WTC11 (cell line): ENCODE results near the gene PSMB10. TPM values are rescaled to one million over a fixed set of nuclear protein-coding genes. Genes with fewer than 3 reads are reported as not detected.

Experiments used
- ATAC-seq: fragments of 200-7000 bp; cut with Tn5 transposase; 2 replicates; pipeline ENCODE4 v1.10.0; 2021; ENCODE audit warnings: mild to moderate bottlenecking, moderate library complexity
- CTCF ChIA-PET: fragments of 300-600 bp; sonication (Branson Sonifier 250); formaldehyde crosslinking; loops from one replicate; lab custom pipeline; 2021; ENCODE audit warnings: antibody characterized with exemption; lab: Charles Lee
- POLR2A ChIA-PET: fragments of 350-600 bp; sonication (Branson Sonifier 250); formaldehyde crosslinking; loops from one replicate; lab custom pipeline; 2021; ENCODE audit warnings: antibody characterized with exemption; lab: Charles Lee
- DNase-seq: peaks from one replicate; pipeline ENCODE4 v3.0.0; 2021; ENCODE audit warnings: low spot score
- H3K27ac Mint-ChIP-seq: 2 replicates; pipeline ENCODE4 v1.8.0; 2021; ENCODE audit warnings: mixed read lengths
- H3K27me3 Mint-ChIP-seq: 2 replicates; pipeline ENCODE4 v1.8.0; 2021; ENCODE audit warnings: low read depth, mild to moderate bottlenecking, moderate library complexity, mixed read lengths
- H3K36me3 Mint-ChIP-seq: 2 replicates; pipeline ENCODE4 v1.8.0; 2021; ENCODE audit warnings: mixed read lengths
- H3K4me1 Mint-ChIP-seq: 2 replicates; pipeline ENCODE4 v1.8.0; 2022; ENCODE audit warnings: mixed read lengths
- H3K4me3 Mint-ChIP-seq: 2 replicates; pipeline ENCODE4 v1.8.0; 2021; ENCODE audit warnings: mild to moderate bottlenecking, moderate library complexity, mixed read lengths
- H3K9me3 Mint-ChIP-seq: 2 replicates; pipeline ENCODE4 v1.8.0; 2021; ENCODE audit warnings: mixed read lengths
- EMX1 ChIP-seq: fragments of 250-450 bp; sonication (Bioruptor Pico); IDR thresholded peaks from 2 replicates; pipeline ENCODE4 v1.8.0; 2021; ENCODE audit warnings: mild to moderate bottlenecking
- GRHL2 ChIP-seq: fragments of 250-450 bp; sonication (Bioruptor Pico); IDR thresholded peaks from 2 replicates; pipeline ENCODE4 v1.8.0; 2022; ENCODE audit warnings: mild to moderate bottlenecking, moderate library complexity; ENCODE audit not compliant: insufficient replicate concordance, severe bottlenecking
- GTF2I ChIP-seq: fragments of 250-450 bp; sonication (Bioruptor Pico); conservative IDR thresholded peaks from 2 replicates; pipeline ENCODE4 v1.4.0; 2021; ENCODE audit warnings: mild to moderate bottlenecking
- JUN ChIP-seq: sonication (generic); formaldehyde crosslinking; IDR thresholded peaks from 2 replicates; pipeline ENCODE4 v1.8.0; 2023; ENCODE audit warnings: mild to moderate bottlenecking, missing genetic modification reagents
- KAT7 ChIP-seq: sonication (generic); formaldehyde crosslinking; IDR thresholded peaks from 2 replicates; pipeline ENCODE4 v1.8.1; 2023; ENCODE audit warnings: missing genetic modification reagents, mild to moderate bottlenecking, borderline replicate concordance
- NFATC4 ChIP-seq: fragments of 250-450 bp; sonication (Bioruptor Pico); IDR thresholded peaks from 2 replicates; pipeline ENCODE4 v1.9.0; 2021; ENCODE audit warnings: mild to moderate bottlenecking
- SP1 ChIP-seq: sonication (generic); formaldehyde crosslinking; conservative IDR thresholded peaks from 2 replicates; pipeline ENCODE4 v1.8.1; 2022; ENCODE audit warnings: missing genetic modification reagents
- STAT6 ChIP-seq: sonication (generic); formaldehyde crosslinking; conservative IDR thresholded peaks from 2 replicates; pipeline ENCODE4 v1.8.1; 2023; ENCODE audit warnings: mild to moderate bottlenecking, low read depth, missing genetic modification reagents, moderate library complexity
- TCF7 ChIP-seq: sonication (generic); formaldehyde crosslinking; IDR thresholded peaks from 2 replicates; pipeline ENCODE4 v1.8.0; 2022; ENCODE audit warnings: mild to moderate bottlenecking, low read depth, missing genetic modification reagents, moderate library complexity
- ZBTB43 ChIP-seq: sonication (generic); formaldehyde crosslinking; IDR thresholded peaks from 2 replicates; pipeline ENCODE4 v1.8.1; 2023; ENCODE audit warnings: mild to moderate bottlenecking, missing genetic modification reagents
- ZNF219 ChIP-seq: sonication (generic); formaldehyde crosslinking; IDR thresholded peaks from 2 replicates; pipeline ENCODE4 v1.8.0; 2023; ENCODE audit warnings: missing genetic modification reagents, mild to moderate bottlenecking, borderline replicate concordance
- ZNF317 ChIP-seq: sonication (generic); formaldehyde crosslinking; IDR thresholded peaks from 2 replicates; pipeline ENCODE4 v1.8.1; 2023; ENCODE audit warnings: low read depth, mild to moderate bottlenecking, moderate library complexity, missing genetic modification reagents, borderline replicate concordance
- ZNF396 ChIP-seq: fragments of 250-450 bp; sonication (Bioruptor Pico); IDR thresholded peaks from 2 replicates; pipeline ENCODE4 v1.8.0; 2021; ENCODE audit warnings: mild to moderate bottlenecking, moderate library complexity, borderline replicate concordance
- total RNA-seq: library from RNA; stranded (reverse); gene quantifications from 3 replicates; pipeline ENCODE4 v1.2.3, GENCODE V29; 2021
- TF ChIP-seq, protein P1 (sequence below): fragments of 250-450 bp; sonication (Bioruptor Pico); conservative IDR thresholded peaks from 2 replicates; pipeline ENCODE4 v1.9.0; 2021; ENCODE audit warnings: mild to moderate bottlenecking

The PSMB10 gene
- total RNA-seq, 1 experiment from 2014 or later = 40.9 TPM

GRCh38 chr16:67946128-67946569 lies 9.5 kb upstream of the PSMB10 start:
- no peak overlapping the region for H3K4me3 Mint-ChIP-seq
- TF ChIP-seq KAT7 (CRISPR knock-in tag) (no peak), ZNF317 (CRISPR knock-in tag) (no peak), TCF7 (CRISPR knock-in tag) (no peak), GRHL2 (CRISPR knock-in tag) (no peak), STAT6 (CRISPR knock-in tag) (no peak), ZBTB43 (CRISPR knock-in tag) (no peak), ZNF219 (CRISPR knock-in tag) (no peak), EMX1 (CRISPR knock-in tag) (no peak), SP1 (CRISPR knock-in tag) (no peak)
- TF ChIP-seq, protein P1, sequence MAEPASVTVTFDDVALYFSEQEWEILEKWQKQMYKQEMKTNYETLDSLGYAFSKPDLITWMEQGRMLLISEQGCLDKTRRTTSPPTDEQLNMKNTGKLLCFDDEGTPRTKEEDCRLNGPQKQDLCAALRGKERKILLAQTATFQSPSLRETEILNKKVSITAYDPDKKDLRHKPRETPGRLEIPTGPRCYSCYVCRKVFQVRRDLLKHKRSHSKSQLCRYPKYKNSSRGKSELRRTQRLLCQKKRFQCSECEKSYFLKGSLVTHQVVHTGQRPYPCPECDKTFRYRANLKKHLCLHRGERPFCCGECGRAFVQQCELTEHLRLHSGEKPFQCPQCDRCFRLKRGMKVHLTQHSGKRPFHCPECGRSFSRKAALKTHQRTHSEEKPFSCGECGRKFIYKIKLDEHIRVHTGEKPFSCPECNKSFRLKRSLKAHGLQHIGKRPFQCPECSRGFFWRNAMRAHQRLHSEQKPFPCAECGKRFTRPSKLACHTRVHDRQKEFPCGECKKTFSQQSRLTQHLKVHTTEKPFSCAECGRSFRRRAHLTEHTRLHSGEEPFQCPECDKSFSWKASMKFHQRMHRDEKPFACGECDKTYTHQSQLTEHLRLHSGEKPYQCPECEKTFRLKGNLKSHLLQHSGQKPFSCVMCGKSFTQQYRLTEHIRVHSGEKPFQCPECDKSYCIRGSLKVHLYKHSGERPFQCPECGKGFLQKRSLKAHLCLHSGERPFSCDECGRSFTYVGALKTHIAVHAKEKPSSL (CRISPR knock-in tag) = no peak

DNA sequence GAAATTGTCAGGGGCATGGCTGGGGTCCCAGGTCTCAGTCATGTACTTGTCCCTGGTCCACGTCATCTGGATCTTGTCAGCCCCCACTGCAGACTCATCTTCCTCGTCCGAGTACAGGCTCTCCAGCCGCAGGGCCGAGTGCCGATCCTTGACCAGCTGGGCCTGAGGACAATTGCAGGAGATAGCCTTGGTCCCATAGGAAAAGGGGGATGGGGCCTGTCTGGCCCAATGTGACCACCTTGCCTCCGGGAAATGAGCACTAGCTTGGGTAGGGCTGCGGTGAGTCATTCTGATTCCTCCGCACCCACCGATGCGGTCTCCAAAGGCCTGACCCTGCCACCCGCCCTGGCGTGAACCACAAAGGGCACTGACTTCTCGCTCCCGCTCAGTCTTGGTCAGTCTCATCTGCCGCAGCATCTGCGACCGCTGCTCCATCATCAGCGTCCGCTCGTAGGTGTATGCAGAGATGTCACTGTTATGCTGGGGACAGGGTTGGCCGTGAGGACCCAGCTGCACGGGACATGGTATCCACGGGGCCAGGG lies 8.8 kb upstream of the PSMB10 start:
- TF ChIP-seq GTF2I (CRISPR knock-in tag) (no peak), JUN (CRISPR knock-in tag) (0 out of 2 replicates have a peak, but pooled peaks have one; percentile 22), NFATC4 (CRISPR knock-in tag) (no peak), ZNF396 (CRISPR knock-in tag) (no peak)
- TF ChIP-seq, all 79 proteins: peak for 1
- no peak for ATAC-seq
- H3K4me1 Mint-ChIP-seq = 0 out of 2 replicates have a peak, but pooled peaks cover 4% of the 10 kb centered on the region
- peaks cover 25% of the 10 kb centered on the region for H3K36me3 Mint-ChIP-seq
- no peak overlapping the region for H3K4me3 Mint-ChIP-seq
- H3K27me3 Mint-ChIP-seq = no peaks in the 10 kb centered on the region
- no peak overlapping the region for H3K27ac Mint-ChIP-seq
- ChIA-PET CTCF (interaction anchor here (1.2 kb wide), 1 partner anchor 129 kb away, joined by 4 read pairs; no protein-coding TSS in a partner anchor), POLR2A (interaction anchor here (1.3 kb wide), 1 partner anchor 9 kb away, joined by 4 read pairs; the partner anchor contains the start of gene PSMB10)
- DNase-seq = no peak
- H3K9me3 Mint-ChIP-seq = no peaks in the 10 kb centered on the region

More at GRCh38 chr16:67946128-67946569, 9.5 kb upstream of the PSMB10 start:
- DNase-seq = no peak
- Mint-ChIP-seq H3K27me3 (no peaks in the 10 kb centered on the region), H3K9me3 (no peaks in the 10 kb centered on the region), H3K27ac (no peak overlapping the region), H3K4me1 (0 out of 2 replicates have a peak, but pooled peaks cover 4% of the 10 kb centered on the region), H3K36me3 (peaks cover 25% of the 10 kb centered on the region)
- POLR2A ChIA-PET = interaction anchor here (0.6 to 1.3 kb wide), 2 partner anchors 10 to 130 kb away, joined by 4 to 5 read pairs; partner anchors contain the start of gene PSMB10
- CTCF ChIA-PET = interaction anchor here (0.9 to 1.2 kb wide), 3 partner anchors 10 to 62 kb away, joined by 4 to 7 read pairs (median 4); no protein-coding TSS in a partner anchor
- no peak for ATAC-seq
